PFSK-1 (cell line): ENCODE data around the gene PDE4B.

Source experiments
- FOXP2 ChIP-seq: optimal IDR thresholded peaks from 2 replicates; pipeline ENCODE3; 2011; ENCODE audit warnings: borderline replicate concordance, control low read depth, inconsistent platforms; ENCODE audit not compliant: insufficient read depth; ENCODE audit errors: extremely low read length, extremely low read depth
- POLR2AphosphoS5 ChIP-seq: IDR thresholded peaks from 2 replicates; pipeline ENCODE4 v1.6.1; 2012; ENCODE audit warnings: low read depth, mild to moderate bottlenecking, control low read depth, low read length, moderate library complexity
- SIN3A ChIP-seq: IDR thresholded peaks from 2 replicates; pipeline ENCODE4 v1.6.1; 2012; ENCODE audit warnings: mild to moderate bottlenecking, low read length, moderate library complexity, borderline replicate concordance; ENCODE audit not compliant: insufficient read depth
- TAF1 ChIP-seq: IDR thresholded peaks from 2 replicates; pipeline ENCODE4 v1.6.1; 2012; ENCODE audit warnings: low read length, control low read depth, borderline replicate concordance; ENCODE audit not compliant: insufficient read depth
- TF ChIP-seq, protein P1 (sequence below), 2 experiments: IDR thresholded peaks; 2 replicates each; pipeline versions ENCODE4 v1.6.1 to v1.8.0; 2011 to 2012; ENCODE audit warnings: low read depth in 2 of 2, low read length in 2 of 2, control low read depth in 1 of 2, inconsistent platforms in 1 of 2, mild to moderate bottlenecking in 1 of 2, moderate library complexity in 1 of 2; ENCODE audit not compliant: insufficient read depth in 1 of 2

The PDE4B gene

DNA sequence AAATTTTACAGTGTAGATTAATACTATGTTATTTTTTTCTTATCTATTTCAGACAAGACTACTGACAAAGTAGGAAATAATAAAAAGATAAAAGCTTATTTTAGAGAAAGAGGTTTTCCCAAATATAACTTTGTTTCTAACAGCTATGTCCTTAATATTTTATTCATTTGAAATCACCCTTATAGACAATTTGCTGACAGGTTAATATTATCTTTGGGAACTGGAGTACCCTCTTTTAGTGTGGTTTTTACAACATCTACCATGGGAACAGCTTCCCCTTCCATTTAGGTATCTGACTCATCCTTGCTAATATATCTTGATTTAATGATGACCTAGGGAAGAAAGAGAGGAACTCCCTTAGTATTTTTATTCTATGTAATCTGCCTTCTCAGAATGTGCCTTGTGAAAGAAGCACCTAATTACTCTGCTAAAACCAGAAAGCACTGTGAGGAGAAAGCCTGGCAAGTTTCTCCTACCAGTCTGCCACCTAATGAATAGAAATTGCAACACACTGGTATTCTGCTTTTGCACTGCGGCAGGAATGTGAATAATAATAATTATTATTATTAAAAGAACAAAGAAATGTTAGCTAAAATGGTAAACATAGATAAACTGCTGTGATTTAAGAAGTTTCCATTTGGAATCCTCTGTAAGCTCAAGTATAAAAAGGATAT, 192.8 kb downstream of the PDE4B start:
- TF ChIP-seq, protein P1, sequence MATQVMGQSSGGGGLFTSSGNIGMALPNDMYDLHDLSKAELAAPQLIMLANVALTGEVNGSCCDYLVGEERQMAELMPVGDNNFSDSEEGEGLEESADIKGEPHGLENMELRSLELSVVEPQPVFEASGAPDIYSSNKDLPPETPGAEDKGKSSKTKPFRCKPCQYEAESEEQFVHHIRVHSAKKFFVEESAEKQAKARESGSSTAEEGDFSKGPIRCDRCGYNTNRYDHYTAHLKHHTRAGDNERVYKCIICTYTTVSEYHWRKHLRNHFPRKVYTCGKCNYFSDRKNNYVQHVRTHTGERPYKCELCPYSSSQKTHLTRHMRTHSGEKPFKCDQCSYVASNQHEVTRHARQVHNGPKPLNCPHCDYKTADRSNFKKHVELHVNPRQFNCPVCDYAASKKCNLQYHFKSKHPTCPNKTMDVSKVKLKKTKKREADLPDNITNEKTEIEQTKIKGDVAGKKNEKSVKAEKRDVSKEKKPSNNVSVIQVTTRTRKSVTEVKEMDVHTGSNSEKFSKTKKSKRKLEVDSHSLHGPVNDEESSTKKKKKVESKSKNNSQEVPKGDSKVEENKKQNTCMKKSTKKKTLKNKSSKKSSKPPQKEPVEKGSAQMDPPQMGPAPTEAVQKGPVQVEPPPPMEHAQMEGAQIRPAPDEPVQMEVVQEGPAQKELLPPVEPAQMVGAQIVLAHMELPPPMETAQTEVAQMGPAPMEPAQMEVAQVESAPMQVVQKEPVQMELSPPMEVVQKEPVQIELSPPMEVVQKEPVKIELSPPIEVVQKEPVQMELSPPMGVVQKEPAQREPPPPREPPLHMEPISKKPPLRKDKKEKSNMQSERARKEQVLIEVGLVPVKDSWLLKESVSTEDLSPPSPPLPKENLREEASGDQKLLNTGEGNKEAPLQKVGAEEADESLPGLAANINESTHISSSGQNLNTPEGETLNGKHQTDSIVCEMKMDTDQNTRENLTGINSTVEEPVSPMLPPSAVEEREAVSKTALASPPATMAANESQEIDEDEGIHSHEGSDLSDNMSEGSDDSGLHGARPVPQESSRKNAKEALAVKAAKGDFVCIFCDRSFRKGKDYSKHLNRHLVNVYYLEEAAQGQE (IDR thresholded peaks at IDR 0.05; ENCODE audit: insufficient read depth in 1 of 2, low read depth in 2 of 2, low read length in 2 of 2): no peak
- TF ChIP-seq POLR2AphosphoS5 (no peak), TAF1 (no peak), FOXP2 (no peak), SIN3A (no peak)

GRCh38 chr1:65986146-65986545, 193.5 kb downstream of the PDE4B start:
- TF ChIP-seq FOXP2 (no peak), POLR2AphosphoS5 (no peak), TAF1 (no peak), SIN3A (no peak)
- TF ChIP-seq, protein P1 (IDR thresholded peaks at IDR 0.05; ENCODE audit: insufficient read depth in 1 of 2, low read depth in 2 of 2, low read length in 2 of 2): no peak

GRCh38 chr1:65990161-65990560, 197.5 kb downstream of the PDE4B start:
- TF ChIP-seq SIN3A (no peak), TAF1 (no peak), POLR2AphosphoS5 (no peak), FOXP2 (no peak)
- TF ChIP-seq, protein P1 (IDR thresholded peaks at IDR 0.05; ENCODE audit: insufficient read depth in 1 of 2, low read depth in 2 of 2, low read length in 2 of 2): no peak

DNA sequence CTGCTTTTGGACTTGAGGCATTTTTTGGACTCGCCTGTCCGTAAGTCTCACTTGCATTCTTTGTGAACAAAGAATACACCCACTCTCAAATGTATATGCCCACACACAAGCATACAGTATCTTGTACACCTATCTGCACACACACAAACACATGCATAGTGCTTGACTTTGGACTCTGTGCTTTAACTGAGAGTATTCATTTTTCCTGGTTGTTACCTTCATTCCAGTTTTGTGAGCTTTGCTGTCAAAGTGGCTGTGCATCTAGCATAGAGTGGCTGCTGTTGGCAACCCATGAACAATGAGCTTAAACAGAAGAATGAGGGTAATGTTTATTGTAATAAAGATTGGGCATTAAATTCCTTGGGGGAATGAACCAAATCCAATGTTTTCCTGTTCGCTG, 199.0 kb downstream of the PDE4B start:
- TF ChIP-seq TAF1 (no peak), FOXP2 (no peak), SIN3A (no peak), POLR2AphosphoS5 (no peak)
- TF ChIP-seq, protein P1 (IDR thresholded peaks at IDR 0.05; ENCODE audit: insufficient read depth in 1 of 2, low read depth in 2 of 2, low read length in 2 of 2): no peak
